Limb (tissue), 2 donors: ENCODE results near the gene SLC17A4.
"Not testable (repeated sequence)": the region's sequence is repeated elsewhere in the genome, so short reads cannot be mapped to it uniquely, and the experiment has no call there.

Experiments
- DNase-seq, 2 donors: peaks; one replicate each; pipeline ENCODE4 v3.0.0-alpha.2; 2016; ENCODE audit errors: extremely low spot score in 2 of 2

Gene SLC17A4

DNA sequence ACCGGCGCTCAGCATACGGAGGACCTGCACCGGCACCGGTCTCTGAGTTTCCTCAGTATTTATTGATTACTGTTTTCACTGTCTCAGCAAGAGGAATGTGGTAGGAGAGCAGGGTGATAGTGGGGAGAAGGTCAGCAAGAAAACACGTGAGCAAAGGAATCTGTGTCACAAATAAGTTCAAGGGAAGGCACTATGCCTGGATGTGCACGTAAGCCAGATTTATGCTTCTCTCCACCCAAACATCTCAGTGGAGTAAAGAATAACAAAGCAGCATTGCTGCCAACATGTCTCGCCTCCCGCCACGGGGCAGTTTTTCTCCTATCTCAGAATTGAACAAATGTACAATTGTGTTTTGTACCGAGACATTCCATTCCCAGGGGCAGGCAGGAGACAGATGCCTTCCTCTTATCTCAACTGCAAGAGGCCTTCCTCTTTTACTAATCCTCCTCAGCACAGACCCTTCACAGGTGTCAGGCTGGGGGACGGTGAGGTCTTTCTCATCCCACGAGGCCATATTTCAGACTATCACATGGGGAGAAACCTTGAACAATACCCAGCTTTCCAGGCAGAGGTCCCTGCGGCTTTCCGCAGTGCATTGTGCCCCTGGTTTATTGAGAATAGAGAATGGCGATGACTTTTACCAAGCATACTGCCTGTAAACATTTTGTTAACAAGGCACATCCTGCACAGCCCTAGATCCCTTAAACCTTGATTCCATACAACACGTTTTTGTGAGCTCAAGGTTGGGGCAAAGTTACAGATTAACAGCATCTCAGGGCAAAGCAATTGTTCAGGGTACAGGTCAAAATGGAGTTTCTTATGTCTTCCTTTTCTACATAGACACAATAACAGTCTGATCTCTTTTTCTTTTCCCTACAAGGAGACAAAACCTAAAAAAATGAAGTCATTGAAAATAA lies 5.7 kb upstream of the SLC17A4 start:
- not testable (repeated sequence) for DNase-seq

- no peak for DNase-seq
These were observed 4.7 kb upstream of the SLC17A4 start for GRCh38 chr6:25749837-25750236.

- no peak for DNase-seq
These were observed 3.6 kb upstream of the SLC17A4 start for GRCh38 chr6:25750906-25751305.

DNA sequence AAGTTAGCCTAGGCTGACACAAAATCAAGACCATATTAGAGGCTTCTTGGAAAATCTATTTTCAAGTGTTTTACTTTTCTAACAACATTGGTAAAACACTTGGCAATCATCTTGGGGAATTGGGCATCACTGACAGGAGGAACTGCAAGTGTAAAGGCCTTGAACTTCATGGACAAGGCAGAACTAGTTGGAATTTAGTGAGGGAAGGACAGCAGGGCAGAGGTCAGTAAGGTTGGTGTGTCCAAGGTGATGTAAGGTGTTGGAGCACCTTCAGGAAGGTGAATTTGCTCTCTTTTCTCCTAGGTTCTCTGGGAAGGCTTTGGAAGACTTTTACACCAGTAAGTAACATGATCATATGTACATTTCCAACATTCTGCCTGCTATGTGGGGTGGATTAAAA lies 1.5 kb upstream of the SLC17A4 start:
- no peak for DNase-seq

GRCh38 chr6:25755483-25755882 lies 941 bp downstream of the SLC17A4 start:
- no peak for DNase-seq

GRCh38 chr6:25756382-25757363 lies 2.1 kb downstream of the SLC17A4 start:
- DNase-seq: no peak

DNA sequence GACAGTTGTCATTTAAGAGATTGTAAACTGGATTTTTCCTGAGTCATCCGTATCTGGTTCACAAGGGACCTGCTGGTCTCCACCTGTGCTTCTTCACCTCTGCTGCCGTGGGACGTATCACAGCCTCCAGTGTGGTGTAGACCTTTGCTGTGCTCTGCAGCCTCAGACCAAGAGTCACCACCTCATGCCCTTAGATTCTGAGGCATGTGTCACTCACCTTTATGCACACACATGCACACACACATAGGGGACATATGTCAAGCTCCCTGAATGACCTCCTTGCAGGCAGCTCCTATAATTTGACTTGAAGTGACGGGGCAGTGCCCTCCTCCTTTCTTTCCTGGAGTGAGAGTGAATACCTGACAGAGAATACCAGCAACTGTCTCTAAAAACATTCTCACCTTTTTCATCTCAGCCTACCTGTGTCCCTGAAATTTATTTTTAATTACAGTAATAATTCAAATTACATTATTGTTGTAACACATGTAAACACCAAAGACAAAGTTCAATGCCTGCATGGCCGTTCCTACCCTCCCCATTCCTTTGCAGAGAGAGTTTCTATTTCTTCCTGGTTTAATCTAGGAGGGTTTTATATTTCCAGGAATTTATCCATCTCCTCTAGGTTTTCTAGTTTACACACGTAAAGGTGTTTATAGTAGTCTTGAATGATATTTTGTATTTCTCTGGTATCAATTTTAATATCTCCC lies 3.5 kb downstream of the SLC17A4 start:
- no peak for DNase-seq

DNA sequence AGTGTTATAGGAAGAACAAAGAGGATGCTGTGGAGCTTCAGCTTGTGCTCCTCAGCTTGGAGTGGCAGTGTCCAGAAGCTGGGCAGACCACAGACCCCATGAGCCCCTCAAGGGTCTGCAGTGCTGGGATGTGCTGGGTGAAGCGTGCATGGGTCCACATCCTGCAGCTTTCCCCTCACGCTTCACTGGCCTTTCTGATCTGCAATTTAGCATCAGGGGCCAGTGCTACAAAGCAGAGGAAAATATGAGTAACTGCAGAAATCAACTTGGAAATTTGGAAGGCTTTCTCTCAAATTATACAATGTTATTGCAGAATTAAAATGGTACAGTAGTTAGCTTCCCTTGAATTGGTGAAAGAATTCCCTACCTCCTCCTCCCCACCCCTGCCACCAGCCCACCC lies 10.1 kb downstream of the SLC17A4 start:
- DNase-seq: no peak

GRCh38 chr6:25768566-25768965 lies 14.0 kb downstream of the SLC17A4 start:
- DNase-seq: no peak

- no peak for DNase-seq
These were observed 15.4 kb downstream of the SLC17A4 start for GRCh38 chr6:25769983-25770382.

- no peak for DNase-seq
These were observed 19.7 kb downstream of the SLC17A4 start for GRCh38 chr6:25774120-25774715.

- no peak for DNase-seq
These were observed 22.5 kb downstream of the SLC17A4 start for GRCh38 chr6:25777031-25777430.

DNA sequence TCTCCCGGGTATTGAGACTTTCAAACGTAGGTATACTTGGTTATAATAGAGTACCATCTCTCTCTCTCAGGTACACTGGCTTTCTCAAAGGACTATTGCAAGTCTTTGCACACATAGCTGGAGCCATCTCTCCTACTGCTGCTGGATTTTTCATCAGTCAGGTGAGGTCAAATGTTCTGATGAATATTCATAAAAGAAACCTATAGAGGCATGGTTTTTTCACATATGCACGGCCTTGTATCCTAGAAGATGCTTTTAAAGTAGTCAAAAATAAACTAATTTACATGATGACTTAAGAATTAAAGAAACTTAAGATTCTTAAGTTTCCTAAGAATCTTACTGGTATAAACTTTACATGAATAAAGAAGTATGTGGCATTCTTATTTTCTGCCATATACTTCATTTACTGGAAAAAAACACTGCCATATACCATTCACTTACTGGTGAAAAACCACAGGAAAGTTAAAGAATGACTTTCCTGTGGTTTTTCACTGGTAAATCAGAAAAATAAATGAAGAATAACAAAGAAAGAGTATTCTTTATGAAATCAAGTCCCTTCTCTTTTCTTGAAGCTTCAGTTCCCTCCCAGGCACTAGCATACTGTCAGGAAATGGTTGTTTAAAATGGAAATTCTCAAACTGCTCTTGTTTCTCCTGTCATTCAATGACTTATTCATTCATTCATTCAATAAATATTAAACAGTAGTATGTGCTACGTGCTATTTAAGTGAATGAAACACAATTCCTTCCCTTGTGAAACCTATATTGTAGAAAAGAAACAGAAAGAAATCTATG lies 23.5 kb downstream of the SLC17A4 start:
- DNase-seq: no peak

DNA sequence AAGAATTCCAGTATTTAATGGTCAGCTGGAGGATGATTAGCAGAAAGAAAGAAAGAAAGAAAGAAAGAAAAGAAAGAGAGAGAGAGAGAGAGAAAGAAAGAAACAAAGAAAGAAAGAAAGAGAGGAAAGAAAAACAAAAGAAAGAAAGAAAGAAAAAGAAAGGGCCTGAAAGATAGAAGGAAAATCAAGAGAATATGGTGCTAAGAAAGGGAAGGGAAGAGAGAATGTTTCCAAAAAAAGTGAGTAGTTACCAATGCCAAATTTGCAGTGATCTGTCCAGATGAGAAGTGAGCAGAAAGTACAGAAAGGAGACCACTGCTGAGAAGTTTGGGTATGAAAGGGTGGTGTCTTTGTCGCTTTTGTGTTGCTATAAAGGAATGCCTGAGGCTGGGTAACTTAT lies 26.6 kb downstream of the SLC17A4 start:
- DNase-seq: no peak

DNA sequence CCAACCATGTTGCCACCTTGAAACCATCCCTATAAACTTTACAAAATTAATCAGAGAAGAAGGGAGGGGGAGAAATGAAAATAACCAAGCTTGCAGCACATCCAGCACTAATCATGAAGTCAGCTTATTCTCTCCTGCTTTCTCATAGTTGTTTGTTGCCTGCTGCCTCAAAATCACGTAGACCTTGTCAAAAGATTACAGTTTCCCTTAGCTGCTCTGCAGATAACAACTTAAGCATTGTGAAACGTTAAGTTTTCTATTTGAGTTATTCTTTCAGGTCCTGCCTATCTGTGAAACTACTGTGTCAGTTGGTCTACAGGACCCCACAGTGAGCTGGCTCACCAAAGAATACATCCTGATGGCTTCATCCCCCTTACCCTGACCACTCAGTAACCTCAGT lies 32.9 kb downstream of the SLC17A4 start:
- no peak for DNase-seq

DNA sequence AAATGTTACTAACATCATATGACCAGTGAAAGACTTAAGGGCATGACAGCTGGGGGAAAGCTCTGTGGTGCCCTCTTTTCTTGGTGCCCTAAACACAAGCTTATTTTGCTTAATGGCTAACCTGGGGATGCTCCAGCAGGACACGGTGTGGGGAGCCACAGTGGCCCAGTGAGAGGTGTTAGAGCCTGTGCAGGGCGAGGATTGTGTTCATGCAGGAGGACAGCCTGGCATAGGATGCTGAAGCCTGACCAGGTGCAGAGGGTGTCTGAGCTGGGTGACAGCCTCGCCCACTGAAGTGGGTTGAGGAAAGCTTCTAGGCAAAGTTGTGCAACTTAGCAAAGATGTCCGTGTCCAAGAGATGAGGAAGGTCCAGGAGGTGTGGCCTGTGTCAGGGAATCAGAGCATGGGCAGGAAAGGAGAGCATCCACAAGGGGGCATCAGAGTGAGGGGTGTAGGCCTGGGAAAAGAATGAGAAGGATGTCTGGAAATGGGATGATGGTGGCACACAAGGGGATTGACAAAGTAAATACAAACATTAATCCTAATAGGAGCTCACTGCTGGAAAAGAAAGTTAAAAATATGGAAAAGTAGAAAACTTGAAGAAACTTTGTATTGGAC lies 33.9 kb downstream of the SLC17A4 start:
- no peak for DNase-seq

DNA sequence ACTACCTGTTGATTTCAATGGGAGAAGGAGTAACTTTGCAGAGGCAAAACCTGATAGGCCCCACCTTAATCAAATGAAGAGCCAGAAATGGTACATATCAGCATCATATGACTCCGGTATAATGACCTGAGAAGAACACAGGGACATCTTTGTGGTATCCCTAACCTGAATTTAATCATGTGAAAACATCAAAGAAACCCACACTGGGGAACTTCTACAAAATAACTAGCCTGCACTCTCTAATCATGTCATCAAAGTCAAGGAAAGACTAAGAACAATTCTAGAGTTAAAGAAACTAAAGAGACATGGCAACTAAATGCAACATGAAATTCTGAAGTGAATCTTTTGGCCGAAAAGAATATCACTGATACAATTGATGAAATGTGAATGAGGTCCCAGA lies 34.9 kb downstream of the SLC17A4 start:
- DNase-seq: no peak

GRCh38 chr6:25792016-25792415 lies 37.5 kb downstream of the SLC17A4 start:
- DNase-seq: no peak

- no peak for DNase-seq
These were observed 39.4 kb downstream of the SLC17A4 start for GRCh38 chr6:25793970-25794369.

DNA sequence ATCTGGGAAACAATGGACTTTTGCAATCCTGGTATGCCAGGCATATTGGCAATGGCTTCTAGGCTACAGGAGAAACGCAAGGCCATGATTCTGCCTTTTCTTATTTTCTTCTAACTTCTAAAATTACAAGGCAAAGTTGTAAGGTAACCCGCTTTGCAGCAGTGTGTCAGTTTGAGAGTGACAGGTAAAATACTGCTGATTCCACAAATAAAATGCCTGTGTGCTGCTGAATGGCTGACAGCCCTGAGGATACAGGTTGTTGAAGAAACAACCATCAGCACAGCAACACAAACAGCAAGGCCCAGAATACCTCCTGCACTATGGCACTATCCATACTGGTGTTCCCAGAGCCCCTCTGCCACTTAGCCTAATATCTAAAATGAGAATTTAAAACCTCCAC lies 40.2 kb downstream of the SLC17A4 start:
- no peak for DNase-seq
